CD4-positive, alpha-beta T cell (primary cell): ENCODE measurements around the gene POLR1F. TPM values are rescaled to one million over a fixed set of nuclear protein-coding genes. Genes with fewer than 3 reads are reported as not detected.
A peak's percentile ranks its signal among the peaks of the same experiment; 100 is the strongest.

Experiments used
- ATAC-seq: fragments of 200-7000 bp; cut with Tn5 transposase; one replicate; pipeline ENCODE4 v1.10.0; 2022; ENCODE audit warnings: mild to moderate bottlenecking; ENCODE audit not compliant: poor library complexity
- CTCF ChIA-PET: fragments of 350-600 bp; sonication (Branson Sonifier 250); formaldehyde crosslinking; loops from one replicate; lab custom pipeline; 2021; ENCODE audit warnings: antibody characterized with exemption, inconsistent platforms; lab: Charles Lee
- POLR2A ChIA-PET: fragments of 350-600 bp; sonication (Branson Sonifier 250); formaldehyde crosslinking; loops from one replicate; lab custom pipeline; 2021; ENCODE audit warnings: antibody characterized with exemption, inconsistent platforms; lab: Charles Lee
- DNase-seq, 14 experiments: peaks; one replicate each; pipeline ENCODE4 v3.0.0-alpha.2; 2013 to 2020; ENCODE audit warnings: mixed read lengths in 2 of 14
- H3K27ac ChIP-seq, 2 donors: one replicate each; pipeline versions ENCODE4 v1.5.1 to v1.7.0; 2013; ENCODE audit warnings: low read length in 2 of 2, low read depth in 1 of 2, mild to moderate bottlenecking in 1 of 2
- H3K27me3 ChIP-seq, 2 experiments: 1 replicate in 1 of 2; 2 replicates in 1 of 2; pipeline versions ENCODE4 v1.6.1 to v1.7.0; 2013; ENCODE audit warnings: low read length in 2 of 2, control low read depth in 1 of 2, mild to moderate bottlenecking in 1 of 2, moderate library complexity in 1 of 2; ENCODE audit not compliant: insufficient read depth in 2 of 2, control insufficient read depth in 1 of 2
- H3K36me3 ChIP-seq: one replicate; pipeline ENCODE4 v1.6.1; 2013; ENCODE audit warnings: low read length, control low read depth; ENCODE audit not compliant: insufficient read depth
- H3K4me1 ChIP-seq: one replicate; pipeline ENCODE4 v1.6.1; 2013; ENCODE audit warnings: low read length, control low read depth; ENCODE audit not compliant: insufficient read depth
- H3K4me3 ChIP-seq: one replicate; pipeline ENCODE4 v1.5.1; 2013; ENCODE audit warnings: mild to moderate bottlenecking, low read length, moderate library complexity
- H3K9me3 ChIP-seq, 2 experiments: 1 replicate in 1 of 2; 2 replicates in 1 of 2; pipeline versions ENCODE4 v1.6.1 to v1.7.0; 2013; ENCODE audit warnings: low read length in 2 of 2, mild to moderate bottlenecking in 2 of 2, control low read depth in 1 of 2, moderate library complexity in 1 of 2; ENCODE audit not compliant: control insufficient read depth in 1 of 2, insufficient read depth in 1 of 2
- H3K27ac Mint-ChIP-seq: one replicate; pipeline ENCODE4 v1.8.0; 2020; ENCODE audit warnings: mixed read lengths
- H3K27me3 Mint-ChIP-seq: one replicate; pipeline ENCODE4 v1.8.0; 2021; ENCODE audit warnings: mixed read lengths
- H3K36me3 Mint-ChIP-seq: one replicate; pipeline ENCODE4 v1.8.0; 2021; ENCODE audit warnings: low read depth, mixed read lengths
- H3K4me1 Mint-ChIP-seq: one replicate; pipeline ENCODE4 v1.8.0; 2021; ENCODE audit warnings: low read depth, mixed read lengths
- H3K4me3 Mint-ChIP-seq: one replicate; pipeline ENCODE4 v1.8.0; 2020; ENCODE audit warnings: mild to moderate bottlenecking, mixed read lengths
- H3K9me3 Mint-ChIP-seq: one replicate; pipeline ENCODE4 v1.8.0; 2020; ENCODE audit warnings: mixed read lengths
- CTCF ChIP-seq: fragments of 200-600 bp; IDR thresholded peaks from one replicate; pipeline ENCODE4 v1.8.0; 2022; ENCODE audit warnings: antibody characterized with exemption, mild to moderate bottlenecking
- intact Hi-C, 2 experiments: fragments of 100-400 bp; cut with DNase I in 1 of 2; cut with micrococcal nuclease in 1 of 2; formaldehyde crosslinking; loops; one replicate each; pipeline versions ENCODE4 v1.15.1 to v1.9.0; 2023 to 2025; cut with DNase I, micrococcal nuclease
- total RNA-seq, 174 experiments: library from RNA in 2 of 174; stranded (reverse) in 2 of 174; gene quantifications; one replicate each; pipeline ENCODE4 v1.2.3 and lab custom pipeline; 2021 to 2026

POLR1F gene
- total RNA-seq, 2 experiments from 2014 or later, result 31.7 to 32.2 TPM

- no peak for TF ChIP-seq CTCF
- no peak for ATAC-seq
- H3K4me1 Mint-ChIP-seq, result peaks cover 56% of the 10 kb centered on the region
Observed at GRCh38 chr7:19705663-19706062, 3.2 kb downstream of the POLR1F start.

GRCh38 chr7:19701471-19701870 lies 7.4 kb downstream of the POLR1F start:
- ATAC-seq (no peak), DNase-seq (no peak)
- H3K27ac Mint-ChIP-seq, result no peak overlapping the region
- H3K4me3 Mint-ChIP-seq, result no peak overlapping the region
- POLR2A ChIA-PET, result no interaction called here
- H3K4me3 ChIP-seq, result no peak overlapping the region
- H3K4me1 Mint-ChIP-seq, result peaks cover 18% of the 10 kb centered on the region
- H3K9me3 Mint-ChIP-seq, result no peaks in the 10 kb centered on the region
- no peak for TF ChIP-seq CTCF
- H3K9me3 ChIP-seq, result no peaks in the 10 kb centered on the region
- intact Hi-C loops, result no loop called here
- H3K27me3 ChIP-seq, result no peaks in the 10 kb centered on the region
- H3K36me3 ChIP-seq, result peaks cover 20% of the 10 kb centered on the region
- H3K36me3 Mint-ChIP-seq, result peaks cover 71% of the 10 kb centered on the region
- CTCF ChIA-PET, result no interaction called here
- no peaks in the 10 kb centered on the region for H3K27me3 Mint-ChIP-seq
- no peaks in the 10 kb centered on the region for H3K4me1 ChIP-seq
- H3K27ac ChIP-seq, result no peak overlapping the region

More at GRCh38 chr7:19705663-19706062, 3.2 kb downstream of the POLR1F start:
- intact Hi-C loops, result loop anchor here in 1 of 2 experiments (5.0 kb wide), 1 partner anchor 467 kb away; no protein-coding TSS in a partner anchor
- Mint-ChIP-seq H3K36me3 (peaks cover 45% of the 10 kb centered on the region), H3K9me3 (no peaks in the 10 kb centered on the region), H3K27me3 (no peaks in the 10 kb centered on the region), H3K27ac (peak overlapping the region; percentile 92), H3K4me3 (peak overlapping the region; percentile 67)
- Histone ChIP-seq H3K9me3 (no peaks in the 10 kb centered on the region), H3K4me1 (peaks cover 19% of the 10 kb centered on the region), H3K27me3 (no peaks in the 10 kb centered on the region), H3K27ac (no peak overlapping the region), H3K36me3 (peaks cover 10% of the 10 kb centered on the region), H3K4me3 (no peak overlapping the region)
- POLR2A ChIA-PET, result no interaction called here
- DNase-seq, result no peak
- CTCF ChIA-PET, result no interaction called here

- H3K9me3 ChIP-seq, result no peaks in the 10 kb centered on the region
- Mint-ChIP-seq H3K4me1 (peaks cover 12% of the 10 kb centered on the region), H3K27me3 (no peaks in the 10 kb centered on the region), H3K9me3 (no peaks in the 10 kb centered on the region), H3K36me3 (peaks cover 74% of the 10 kb centered on the region), H3K4me3 (no peak overlapping the region), H3K27ac (no peak overlapping the region)
- H3K4me1 ChIP-seq, result no peaks in the 10 kb centered on the region
- intact Hi-C loops, result no loop called here
- no peak overlapping the region for H3K4me3 ChIP-seq
- no peaks in the 10 kb centered on the region for H3K27me3 ChIP-seq
- DNase-seq, result no peak
- peaks cover 20% of the 10 kb centered on the region for H3K36me3 ChIP-seq
- no peak for ATAC-seq
- no peak for TF ChIP-seq CTCF
- H3K27ac ChIP-seq, result no peak overlapping the region
- CTCF ChIA-PET, result interaction anchor here (2.0 kb wide), 1 partner anchor 13 kb away, joined by 6 read pairs; no protein-coding TSS in a partner anchor
- POLR2A ChIA-PET, result interaction anchor here (2.5 kb wide), 1 partner anchor 8 kb away, joined by 13 read pairs; the partner anchor contains the start of gene POLR1F
Observed at GRCh38 chr7:19700936-19701335, 7.9 kb downstream of the POLR1F start.
